Suprapubic skin (tissue), 4 donors: Measurements from ENCODE around the gene REEP6. TPM values are rescaled to one million over a fixed set of nuclear protein-coding genes. Genes with fewer than 3 reads are reported as not detected.

Experiments
- DNase-seq, 2 donors: peaks; one replicate each; pipeline ENCODE4 v3.0.0-alpha.2; 2019; ENCODE audit warnings: low spot score in 2 of 2
- H3K27ac ChIP-seq: fragments of 200-600 bp; sonication (generic); one replicate; pipeline ENCODE4 v1.5.1; 2019
- H3K27me3 ChIP-seq: fragments of 200-600 bp; sonication (generic); one replicate; pipeline ENCODE4 v1.5.1; 2019
- H3K36me3 ChIP-seq: fragments of 200-600 bp; sonication (generic); one replicate; pipeline ENCODE4 v1.5.1; 2019
- H3K4me1 ChIP-seq: fragments of 200-600 bp; sonication (generic); one replicate; pipeline ENCODE4 v1.5.1; 2019
- H3K4me3 ChIP-seq: fragments of 200-600 bp; sonication (generic); one replicate; pipeline ENCODE4 v1.5.1; 2019; ENCODE audit warnings: mild to moderate bottlenecking
- H3K9me3 ChIP-seq: fragments of 200-600 bp; sonication (generic); one replicate; pipeline ENCODE4 v1.5.1; 2019
- CTCF ChIP-seq, 2 donors: fragments of 200-600 bp in 1 of 2; fragments of 450-650 bp in 1 of 2; sonication (generic) in 1 of 2; IDR thresholded peaks; one replicate each; pipeline ENCODE4 v1.5.1; 2016 to 2019; ENCODE audit warnings: antibody characterized with exemption in 2 of 2, mild to moderate bottlenecking in 1 of 2, moderate library complexity in 1 of 2
- EP300 ChIP-seq: sonication (generic); formaldehyde crosslinking; IDR thresholded peaks from one replicate; pipeline ENCODE4 v1.6.1; 2017; ENCODE audit warnings: antibody characterized with exemption
- POLR2A ChIP-seq, 2 donors: fragments of 450-650 bp; IDR thresholded peaks; one replicate each; pipeline ENCODE4 v1.6.1; 2017; ENCODE audit warnings: antibody characterized with exemption in 2 of 2, mild to moderate bottlenecking in 2 of 2, moderate library complexity in 2 of 2
- POLR2AphosphoS5 ChIP-seq, 3 donors: sonication (generic); formaldehyde crosslinking; IDR thresholded peaks; one replicate each; pipeline ENCODE4 v1.6.1; 2017; ENCODE audit warnings: antibody characterized with exemption in 3 of 3
- WGBS: methylation state at CpG from one replicate; pipeline ENCODE4 v1.1.5; 2018; 5-methylcytosine and 5-hydroxymethylcytosine counted together
- total RNA-seq, 4 donors: library from RNA; depleted of rRNA; stranded (reverse); fragments of >200 nt; gene quantifications; one replicate each; pipeline ENCODE4 v1.1.0, GENCODE V29; 2016

REEP6 gene
- total RNA-seq, 4 donors from 2014 or later = 3.2 to 11.8 (median 8.1) TPM

GRCh38 chr19:1540365-1540925, 49.5 kb downstream of the REEP6 start:
- no peak overlapping the region for H3K4me3 ChIP-seq
- peaks cover 6% of the 10 kb centered on the region for H3K4me1 ChIP-seq
- WGBS = 32% methylated on average over 17 of the region's 17 CpGs
- no peaks in the 10 kb centered on the region for H3K36me3 ChIP-seq
- DNase-seq = no peak
- TF ChIP-seq POLR2A (IDR thresholded peaks at IDR 0.05) = no peak
- no peak for TF ChIP-seq CTCF (IDR thresholded peaks at IDR 0.05)
- no peak for TF ChIP-seq EP300
- TF ChIP-seq POLR2AphosphoS5 (IDR thresholded peaks at IDR 0.05) = no peak
- H3K27ac ChIP-seq = no peak overlapping the region
- H3K9me3 ChIP-seq = no peaks in the 10 kb centered on the region
- peaks cover 25% of the 10 kb centered on the region for H3K27me3 ChIP-seq

Other genes with a start within 250 kb of the REEP6 start
- 100 to 1,000 TPM; 102 to 205 (median 137) TPM for gene ATP5F1D, start 249.4 kb upstream of the REEP6 start, total RNA-seq
- gene MIDN, start 242.6 kb upstream of the REEP6 start, total RNA-seq = 100 to 1,000 TPM in 2 of 4 donors, 10 to 100 TPM in 2; 89.0 to 153 (median 105) TPM
- 100 to 1,000 TPM; 338 to 672 (median 451) TPM for gene CIRBP, start 221.8 kb upstream of the REEP6 start, total RNA-seq
- 10 to 100 TPM; 44.3 to 72.5 (median 58.2) TPM for gene FAM174C, start 215.7 kb upstream of the REEP6 start, total RNA-seq
- gene EFNA2, start 205.3 kb upstream of the REEP6 start, total RNA-seq = not detected
- 100 to 1,000 TPM in 2 of 4 donors, 10 to 100 TPM in 2; 66.8 to 154 (median 97.5) TPM for gene NDUFS7, start 107.3 kb upstream of the REEP6 start, total RNA-seq
- 10 to 100 TPM; 27.8 to 40.3 (median 34.0) TPM for gene GAMT, start 89.6 kb upstream of the REEP6 start, total RNA-seq
- 10 to 100 TPM; 41.5 to 75.4 (median 49.2) TPM for gene DAZAP1, start 83.6 kb upstream of the REEP6 start, total RNA-seq
- gene RPS15, start 52.8 kb upstream of the REEP6 start, total RNA-seq = 1,000 to 10,000 TPM; 1,802 to 3,909 (median 2,793) TPM
- under 1 TPM in 3 of 4 donors, not detected in 1; 0.08 to 0.30 (median 0.26) TPM for gene APC2, start 41.1 kb upstream of the REEP6 start, total RNA-seq
- 10 to 100 TPM; 25.1 to 41.2 (median 36.4) TPM for gene C19orf25, start 12.0 kb upstream of the REEP6 start, total RNA-seq
- gene PCSK4, start 831 bp upstream of the REEP6 start, total RNA-seq = 1 to 10 TPM; 1.4 to 6.6 (median 3.8) TPM
- 1 to 10 TPM in 3 of 4 donors, under 1 TPM in 1; 0.83 to 4.1 (median 2.4) TPM for gene ADAMTSL5, start 21.8 kb downstream of the REEP6 start, total RNA-seq
- gene PLK5, start 32.9 kb downstream of the REEP6 start, total RNA-seq = 1 to 10 TPM in 1 of 4 donors, under 1 TPM in 1, not detected in 2; 0.23 to 1.2 TPM
- 10 to 100 TPM; 20.1 to 36.4 (median 26.9) TPM for gene MEX3D, start 77.1 kb downstream of the REEP6 start, total RNA-seq
- gene MBD3, start 101.7 kb downstream of the REEP6 start, total RNA-seq = 10 to 100 TPM; 53.2 to 87.9 (median 69.0) TPM
- gene UQCR11, start 114.3 kb downstream of the REEP6 start, total RNA-seq = 10 to 100 TPM; 33.4 to 73.1 (median 59.4) TPM
- 10 to 100 TPM; 57.2 to 80.9 (median 68.7) TPM for gene TCF3, start 161.4 kb downstream of the REEP6 start, total RNA-seq